Stimulated activated CD4-positive, alpha-beta T cell treated with anti-CD3 and anti-CD28 coated beads, Interleukin-1b, Interleukin-23, amount 100 ng/mL, for 48 hours (primary cell): ENCODE measurements around the gene PANK1.

ENCODE experiments used
- DNase-seq: peaks from one replicate; pipeline ENCODE4 v3.0.0-alpha.2; 2020

PANK1 gene

DNA sequence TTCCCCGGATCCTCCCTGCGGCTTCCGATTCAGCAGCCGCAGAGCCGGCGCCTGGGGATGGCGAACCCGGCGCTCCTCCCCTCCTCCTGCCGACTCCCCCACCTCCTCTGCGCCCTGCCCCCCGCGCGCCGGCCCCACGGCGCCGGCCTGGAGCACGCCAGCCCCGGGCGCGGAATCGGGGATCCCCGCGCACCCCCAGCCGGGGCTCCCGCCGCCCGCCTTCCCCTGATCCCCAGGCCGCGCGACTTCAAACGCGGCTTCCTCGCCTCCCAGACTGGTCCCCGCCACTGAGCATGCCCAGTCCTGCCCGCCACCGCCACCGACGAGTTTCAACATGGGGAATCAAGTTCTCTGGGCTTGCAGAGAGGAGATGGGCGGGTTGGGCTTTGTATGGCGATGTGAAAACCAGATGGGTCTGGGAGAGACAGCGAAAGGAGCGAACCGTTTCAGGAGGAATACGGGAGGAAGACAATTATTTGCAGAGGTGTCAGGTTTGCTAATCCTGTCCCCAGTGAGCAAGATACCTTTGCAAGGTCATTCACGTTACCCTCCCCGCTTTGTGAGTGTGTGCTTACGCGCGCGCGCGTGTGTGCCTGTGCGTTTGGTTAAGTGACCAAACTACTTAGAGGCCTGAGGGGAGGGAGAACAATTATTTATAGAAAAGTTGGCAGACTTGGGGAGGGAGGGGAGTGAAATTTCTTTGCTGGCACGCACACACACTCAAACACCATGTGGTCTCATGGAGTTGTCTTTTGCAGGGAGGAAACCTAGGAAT is at the start of gene PANK1:
Gene PANK1, minus strand, starts transcription at position 276 of the 775 bp plus-strand sequence. CDS start 351 bp downstream, outside the sequence.
- peak; percentile 77 for DNase-seq

DNA sequence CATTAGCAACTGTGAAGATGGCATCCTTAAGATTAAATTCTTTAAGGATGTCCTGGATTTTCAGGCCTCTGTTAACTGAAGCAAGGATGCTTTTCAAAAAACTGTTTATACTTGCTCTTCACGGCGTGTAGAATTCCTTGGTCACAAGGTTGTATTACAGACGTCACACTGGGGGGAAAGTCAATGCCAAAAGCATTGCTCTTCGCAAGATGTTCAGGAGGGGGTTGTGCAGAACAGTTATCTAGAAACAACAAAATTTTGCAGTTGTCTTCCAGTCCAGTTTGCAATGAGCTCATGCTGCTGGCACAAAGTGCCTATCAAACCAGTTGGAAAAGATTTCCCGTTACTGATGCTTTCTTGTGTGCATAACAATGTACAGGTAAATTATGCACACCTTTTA is 48.1 kb upstream of the PANK1 start:
- DNase-seq: no peak

DNA sequence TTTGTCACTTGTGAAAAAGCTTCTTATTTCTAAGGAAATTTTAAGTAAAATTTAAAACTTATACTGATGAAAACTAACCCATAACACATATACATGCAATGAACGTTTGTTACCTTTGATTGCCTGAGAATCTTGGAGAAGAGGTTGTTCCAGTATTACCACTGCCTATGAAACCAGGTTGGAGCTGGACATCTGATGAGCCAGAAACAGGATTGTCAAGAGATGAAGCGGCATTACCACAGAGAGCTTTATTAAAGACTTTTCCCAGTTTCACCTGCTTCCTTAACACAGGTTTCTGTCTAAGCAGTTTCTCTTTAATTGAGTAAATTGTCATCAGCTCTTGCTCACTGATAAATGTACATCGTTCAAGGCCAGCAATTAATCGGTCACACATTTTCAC is 47.4 kb upstream of the PANK1 start:
- no peak for DNase-seq

DNA sequence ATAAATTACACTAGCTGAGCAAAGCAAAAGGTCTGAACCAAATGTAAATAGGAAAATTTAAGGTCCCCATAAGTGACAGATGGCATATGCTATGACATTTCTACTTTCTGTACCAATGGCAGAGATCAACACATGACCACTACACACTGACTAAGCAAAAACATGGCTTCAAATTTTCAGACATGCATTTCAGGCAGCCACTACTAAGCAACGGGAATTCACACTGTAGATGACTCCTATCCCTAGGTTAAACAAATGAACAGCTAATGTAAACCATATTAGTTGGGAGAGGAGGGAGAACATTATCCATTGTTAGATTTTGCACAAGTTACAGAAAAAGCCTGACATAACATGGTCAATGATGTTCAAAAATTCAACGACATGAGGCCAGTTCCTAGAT is 45.0 kb upstream of the PANK1 start:
- DNase-seq: no peak

DNA sequence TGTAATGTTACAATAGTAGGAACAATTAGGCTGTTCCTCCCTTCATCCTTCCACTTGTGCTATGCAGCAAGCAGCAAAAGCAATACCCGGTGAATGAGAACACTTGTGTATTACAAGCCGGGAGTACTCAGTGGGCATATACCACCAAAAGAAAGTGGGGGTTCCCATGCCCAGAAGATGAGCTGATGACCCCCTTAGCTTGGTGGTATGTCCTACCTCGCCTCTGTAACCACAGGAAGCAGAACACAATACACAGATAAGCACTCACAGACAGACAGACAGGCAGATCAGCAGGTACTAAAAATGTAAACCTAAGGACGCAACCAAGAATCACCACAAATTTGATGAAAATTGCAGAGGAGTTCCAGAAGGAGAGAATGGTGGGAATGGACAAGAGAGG is 40.9 kb upstream of the PANK1 start:
- DNase-seq: no peak

DNA sequence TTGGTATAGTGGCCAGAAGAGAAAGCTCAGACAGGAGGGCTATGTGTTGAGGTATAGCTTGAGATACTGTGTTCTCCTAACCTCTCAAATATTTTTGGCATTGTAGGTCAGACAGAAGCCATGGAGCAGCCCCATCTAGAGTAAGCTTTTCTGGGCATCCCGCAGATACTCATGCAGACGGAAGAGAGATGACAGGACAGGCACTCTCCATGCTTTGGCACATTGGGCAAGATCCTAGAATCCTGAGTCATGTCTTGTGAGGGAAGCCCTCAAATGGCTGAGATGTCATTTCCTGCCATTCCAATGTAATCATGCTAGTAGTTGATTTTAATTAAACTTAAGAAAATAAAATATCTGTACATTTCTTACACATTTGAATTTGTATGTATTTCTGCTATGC is 39.6 kb upstream of the PANK1 start:
- no peak for DNase-seq

DNA sequence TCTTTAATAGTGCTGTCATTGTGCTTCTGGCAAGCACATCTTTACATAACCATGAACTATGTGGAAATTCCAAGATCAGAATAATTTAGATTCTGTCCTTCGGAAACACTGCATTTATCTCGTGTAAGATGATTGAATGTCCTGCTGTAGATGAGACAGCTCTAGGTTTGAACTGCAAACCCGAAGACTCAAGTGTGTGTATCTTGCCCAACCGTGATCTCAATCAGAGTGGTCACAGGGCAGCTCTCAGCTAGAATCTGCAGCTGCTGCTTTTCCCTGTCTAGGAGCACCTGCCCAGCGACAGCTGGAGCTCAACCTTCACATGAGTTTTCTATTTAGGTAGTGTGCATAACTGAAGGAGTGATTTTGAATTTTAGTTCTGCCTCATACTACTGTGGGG is 38.8 kb upstream of the PANK1 start:
- DNase-seq: no peak

DNA sequence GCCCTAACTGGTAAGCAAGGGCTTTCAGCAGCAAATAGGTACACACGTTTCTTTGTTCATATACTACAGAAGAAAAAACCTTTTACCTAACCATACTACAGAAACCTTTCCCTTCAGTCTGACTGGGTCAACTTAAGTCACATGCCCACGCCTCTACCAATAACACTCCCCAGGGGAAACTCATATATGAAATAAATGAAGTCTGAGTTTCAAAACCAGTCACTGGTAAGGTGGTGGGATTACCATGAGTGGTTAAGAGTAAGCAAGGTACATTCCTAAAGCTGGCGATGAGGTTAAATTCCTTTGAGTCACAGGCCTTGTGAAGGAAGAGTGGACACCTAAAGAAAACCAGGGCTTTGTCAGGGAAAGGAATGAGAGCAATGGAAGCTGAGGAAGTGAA is 34.9 kb upstream of the PANK1 start:
- no peak for DNase-seq

DNA sequence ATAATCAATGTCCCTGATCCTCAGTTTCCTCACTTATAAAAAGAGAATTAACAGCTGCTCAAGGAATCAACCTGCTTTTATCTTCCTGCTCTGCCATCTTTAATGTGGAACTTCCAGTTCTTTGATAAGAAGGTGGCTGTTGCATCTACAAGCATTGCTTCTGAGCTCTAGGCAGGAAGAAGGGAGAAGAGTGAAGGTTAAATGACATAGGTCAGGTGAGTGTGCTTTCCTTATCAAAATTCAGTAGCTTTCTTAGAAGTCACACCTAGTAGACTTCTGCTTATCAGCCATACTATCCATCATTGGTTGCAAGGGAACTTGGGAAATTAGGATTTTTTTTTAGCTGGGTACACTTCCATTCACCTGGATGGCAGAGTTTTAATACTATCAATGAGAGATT is 32.3 kb upstream of the PANK1 start:
- DNase-seq: no peak

DNA sequence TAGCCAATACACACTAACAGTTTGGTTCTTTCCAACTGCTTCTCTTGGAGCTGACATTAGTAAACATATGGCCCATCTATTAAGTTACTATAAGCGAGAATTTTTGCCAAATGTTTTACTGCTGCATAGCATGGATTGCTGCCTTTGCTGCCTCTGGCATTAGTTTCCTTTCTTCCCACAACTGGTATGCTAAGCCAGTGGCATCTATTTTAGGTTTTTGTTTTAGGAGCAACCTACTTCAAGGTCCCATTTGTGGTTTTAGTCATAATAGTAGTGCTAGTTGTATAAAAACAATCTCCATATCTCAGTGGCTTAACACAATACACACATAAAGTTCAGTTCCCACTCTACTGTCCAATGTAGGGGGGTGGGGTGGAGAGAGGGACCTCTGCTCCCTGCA is 25.9 kb upstream of the PANK1 start:
- no peak for DNase-seq

DNA sequence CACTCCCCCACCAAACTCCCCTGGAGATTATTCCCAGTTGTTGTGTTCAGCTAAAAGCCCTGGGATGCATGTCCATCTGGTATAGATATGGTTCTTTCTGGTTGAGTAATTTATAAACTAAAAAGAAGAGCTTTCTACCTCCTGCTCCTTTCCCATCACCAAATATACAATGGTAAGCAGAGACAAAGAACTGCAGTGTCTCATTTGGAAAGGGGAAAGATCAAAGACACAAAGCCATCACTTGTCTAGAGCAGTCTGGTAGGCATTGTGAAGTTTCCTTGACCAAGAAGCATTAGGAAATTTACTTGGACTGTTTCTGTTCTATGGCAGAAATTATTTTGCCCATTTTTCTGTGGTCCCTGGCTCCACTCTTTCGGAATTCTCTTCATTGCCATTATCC is 24.9 kb upstream of the PANK1 start:
- no peak for DNase-seq

DNA sequence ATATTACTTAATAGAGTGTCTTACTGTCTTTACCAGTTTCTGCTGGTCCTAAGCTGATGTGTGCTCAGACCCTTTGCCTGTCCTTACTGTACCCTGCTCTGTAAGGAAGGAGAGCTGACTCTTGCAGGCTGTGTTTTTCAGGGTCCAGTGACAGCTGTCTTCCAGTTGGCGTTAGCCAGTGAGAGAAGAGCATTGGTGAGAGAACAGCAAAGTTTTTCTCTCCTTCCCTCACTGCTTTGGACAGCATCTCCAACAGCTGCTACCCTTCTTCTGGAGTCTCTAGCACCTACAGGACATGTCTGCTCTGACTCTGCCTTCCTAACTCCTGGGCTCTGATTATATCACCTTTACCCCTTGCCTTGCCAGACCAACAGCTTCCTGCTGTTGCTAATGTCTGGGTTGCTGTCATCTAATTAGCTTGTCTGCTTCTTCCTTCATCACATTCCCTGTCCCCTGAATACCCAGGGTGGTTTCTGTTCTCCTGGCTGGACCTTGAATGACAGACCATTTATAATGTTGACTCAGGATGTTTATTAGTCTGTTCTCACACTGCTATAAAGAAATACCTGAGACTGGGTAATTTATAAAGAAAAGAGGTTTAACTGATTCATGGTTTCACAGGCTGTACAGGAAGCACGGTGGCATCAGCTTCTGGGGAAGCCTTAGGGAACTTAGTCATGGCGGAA is 23.5 kb upstream of the PANK1 start:
- DNase-seq: no peak

DNA sequence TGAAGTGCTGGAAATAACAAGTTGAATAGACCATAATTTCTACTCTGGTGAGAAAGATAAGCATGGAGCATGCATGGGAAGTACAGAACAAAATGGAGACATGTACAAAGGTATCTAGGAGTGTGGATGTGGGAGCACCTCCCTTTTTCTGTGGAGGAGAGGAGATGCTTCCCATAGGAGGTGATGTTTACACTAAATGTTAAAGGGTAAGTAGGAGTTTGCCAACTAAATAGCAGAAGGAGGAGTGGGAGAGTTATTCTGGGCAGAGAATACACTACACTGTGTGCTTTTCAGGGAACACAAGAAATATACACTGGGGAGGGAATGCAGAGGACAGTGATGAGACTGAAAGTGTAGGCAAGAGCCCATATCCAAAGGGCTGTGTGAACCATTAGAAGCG is 21.1 kb upstream of the PANK1 start:
- DNase-seq: no peak

DNA sequence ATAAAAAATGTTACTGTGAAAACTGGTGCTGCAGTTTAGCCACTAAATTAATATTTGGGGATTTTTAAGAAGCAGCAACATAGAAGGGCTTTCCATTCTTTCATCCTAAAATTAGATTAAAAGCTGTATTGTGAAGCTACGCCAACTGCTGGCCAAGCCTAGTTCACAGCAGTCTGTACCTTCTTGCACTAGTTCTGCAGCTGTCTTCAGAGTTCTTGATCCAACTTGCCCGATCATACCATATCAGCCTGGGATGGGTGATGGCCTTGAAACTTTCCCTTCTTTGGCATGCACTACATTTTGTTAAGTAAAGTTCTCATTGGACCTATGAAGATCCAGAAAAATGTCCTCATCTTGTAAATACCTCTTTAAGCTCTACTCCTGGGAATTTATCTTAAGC is 20.3 kb upstream of the PANK1 start:
- DNase-seq: no peak

DNA sequence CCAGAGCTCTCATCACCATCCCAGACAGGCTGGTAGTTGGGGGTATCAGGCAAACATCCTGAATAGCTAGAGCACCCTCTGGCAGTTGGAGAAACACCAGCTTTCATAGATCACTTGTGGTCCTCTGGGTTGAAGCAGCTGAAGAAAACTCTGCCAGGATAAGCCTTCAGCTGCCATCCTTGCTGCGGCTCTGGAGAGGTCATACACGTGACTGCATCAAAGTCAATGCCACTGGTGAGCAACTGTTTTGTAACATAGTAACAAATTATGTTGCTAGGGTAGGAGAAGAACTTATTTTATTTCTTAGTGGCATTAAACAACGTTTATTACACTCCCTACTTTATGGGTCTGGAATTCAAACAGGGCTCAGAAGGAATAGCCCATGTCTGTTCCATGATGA is 19.2 kb upstream of the PANK1 start:
- DNase-seq: no peak

DNA sequence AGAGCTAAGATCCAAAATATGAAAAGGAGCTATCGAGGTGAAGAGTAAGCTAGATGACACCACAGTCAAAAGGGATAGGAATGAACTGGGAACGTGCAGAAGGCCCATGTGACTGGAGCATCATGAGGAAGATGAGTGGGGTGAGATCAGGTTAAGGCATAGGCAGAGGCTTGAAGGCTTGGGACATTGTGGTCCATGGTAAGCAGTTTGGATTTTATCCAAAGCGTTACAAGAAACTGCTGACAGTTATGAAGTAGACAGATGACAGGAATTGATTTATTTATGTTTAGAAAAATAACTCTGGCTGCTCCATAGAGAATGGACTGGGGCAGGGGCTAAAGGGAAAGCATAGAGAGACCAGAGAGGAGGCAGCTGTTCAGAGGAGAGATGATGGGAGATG is 18.1 kb upstream of the PANK1 start:
- no peak for DNase-seq

DNA sequence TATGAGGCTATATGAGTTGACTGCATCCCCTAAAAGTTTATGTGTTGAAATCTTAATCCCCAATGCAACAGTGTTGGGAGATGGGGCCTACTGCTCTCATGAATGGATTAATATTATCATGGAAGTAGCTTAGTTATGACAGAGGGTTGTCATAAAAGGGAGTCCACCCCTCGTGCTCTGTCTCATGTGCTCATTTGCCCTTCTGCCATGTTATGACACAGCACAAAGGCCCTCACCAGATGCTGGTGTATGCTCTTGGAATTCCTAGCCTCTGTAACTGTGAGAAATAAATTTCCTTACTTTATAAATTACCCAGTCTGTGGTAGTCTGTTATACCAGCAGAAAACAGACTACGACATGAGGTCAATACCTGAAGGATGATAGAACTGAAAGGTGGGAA is 17.6 kb upstream of the PANK1 start:
- no peak for DNase-seq

DNA sequence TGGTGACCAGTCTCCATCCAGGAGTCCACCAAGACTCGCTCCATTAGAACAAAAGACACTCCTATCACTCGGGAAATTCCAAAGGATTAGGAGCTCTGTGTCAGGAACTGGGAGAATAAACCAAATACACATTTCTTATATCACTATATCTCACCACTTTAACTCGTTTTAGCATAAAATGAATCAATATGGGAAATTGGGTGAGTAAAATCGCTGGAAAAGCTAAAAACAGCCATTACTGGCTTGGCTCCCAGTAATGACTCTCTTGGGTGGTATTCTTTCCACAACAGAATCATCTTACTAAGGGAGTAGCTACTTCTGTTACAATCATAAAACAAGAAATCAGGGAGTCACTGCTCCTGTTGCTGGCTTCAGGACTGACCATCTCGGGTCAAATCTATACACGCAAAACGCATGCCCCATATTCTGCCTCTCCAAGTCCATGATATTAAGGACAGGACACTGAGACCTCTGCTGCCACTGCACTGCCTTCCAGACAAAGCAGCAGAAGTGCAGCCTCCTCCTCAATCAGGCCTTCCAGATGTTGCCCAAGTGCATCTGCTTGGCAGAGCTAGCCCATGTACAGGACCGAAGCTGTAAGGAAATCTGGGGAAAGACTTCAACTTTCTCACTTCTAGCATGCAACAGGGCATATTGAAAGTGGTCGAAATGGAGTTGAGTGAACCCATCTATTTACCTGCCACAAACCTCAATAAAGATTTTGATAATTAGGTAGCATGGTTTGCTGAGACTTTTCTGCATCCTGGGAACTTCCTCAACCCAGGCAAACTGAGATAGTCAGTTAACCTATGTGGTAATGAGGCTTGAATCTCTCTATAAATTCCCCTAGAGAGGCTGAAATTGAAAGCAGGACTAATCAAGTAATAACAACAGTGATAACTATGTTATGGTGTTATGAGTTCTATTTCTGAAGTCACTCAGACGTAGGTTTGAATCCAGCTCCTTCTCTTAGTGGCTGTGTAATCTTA is 14.4 kb upstream of the PANK1 start:
- DNase-seq: no peak

DNA sequence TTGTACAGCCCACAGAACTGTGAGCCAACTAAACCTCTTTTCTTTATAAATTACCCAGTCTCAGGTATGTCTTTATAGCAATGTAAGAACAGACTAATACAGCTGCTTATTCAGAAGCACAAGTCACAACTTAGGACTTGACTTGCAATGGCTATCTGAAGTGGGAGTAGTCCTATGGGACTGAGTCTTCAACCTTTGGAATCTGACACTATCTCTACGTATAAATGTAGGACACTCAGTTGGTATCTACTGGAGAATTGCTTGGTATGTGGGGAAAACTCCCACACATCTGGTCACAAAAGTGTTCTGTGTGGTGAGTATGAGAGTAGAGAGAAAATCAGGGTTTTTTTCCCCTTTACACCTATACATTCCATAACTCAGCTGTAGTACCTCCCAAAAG is 12.3 kb upstream of the PANK1 start:
- DNase-seq: no peak

DNA sequence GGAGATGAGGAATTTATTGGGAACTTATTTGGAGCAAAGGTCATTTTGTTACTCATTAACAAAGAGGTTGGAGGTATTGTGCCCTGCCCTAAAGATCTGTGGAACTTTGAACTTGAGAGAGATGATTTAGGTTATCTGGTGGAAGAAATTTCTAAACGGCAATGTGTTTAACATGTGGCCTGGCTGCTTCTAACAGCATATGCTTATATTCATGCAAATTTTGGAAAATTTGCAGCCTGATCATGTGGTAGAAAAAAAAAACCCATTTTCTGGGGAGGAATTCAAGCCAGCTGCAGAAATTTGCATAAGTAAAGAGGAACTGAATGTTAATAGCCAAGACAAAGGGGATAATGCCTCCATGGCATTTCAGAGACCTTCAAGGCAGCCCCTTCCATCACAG is 10.7 kb upstream of the PANK1 start:
- no peak for DNase-seq

DNA sequence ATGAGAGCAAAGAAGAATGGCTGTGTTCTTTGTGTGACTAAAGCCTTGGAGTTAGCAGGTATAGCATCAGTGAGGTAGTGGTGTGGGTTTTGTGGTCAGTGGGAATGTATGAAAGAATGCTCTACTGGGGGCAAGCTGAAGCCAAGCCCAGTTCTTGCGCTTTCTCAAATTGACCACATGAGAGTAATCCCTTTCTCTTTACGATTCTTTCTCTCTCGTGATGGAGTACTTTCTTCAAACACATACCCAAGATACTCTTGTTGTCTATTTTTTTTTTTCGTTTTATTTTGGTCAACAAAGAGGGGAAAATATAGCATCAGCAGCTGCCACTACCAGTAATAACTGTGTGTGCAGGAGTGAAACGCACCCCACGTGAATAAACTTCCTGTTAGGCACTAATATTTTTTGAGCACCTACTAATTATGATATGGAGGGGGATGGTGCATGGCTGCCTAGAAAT is 8.4 kb upstream of the PANK1 start:
- no peak for DNase-seq

DNA sequence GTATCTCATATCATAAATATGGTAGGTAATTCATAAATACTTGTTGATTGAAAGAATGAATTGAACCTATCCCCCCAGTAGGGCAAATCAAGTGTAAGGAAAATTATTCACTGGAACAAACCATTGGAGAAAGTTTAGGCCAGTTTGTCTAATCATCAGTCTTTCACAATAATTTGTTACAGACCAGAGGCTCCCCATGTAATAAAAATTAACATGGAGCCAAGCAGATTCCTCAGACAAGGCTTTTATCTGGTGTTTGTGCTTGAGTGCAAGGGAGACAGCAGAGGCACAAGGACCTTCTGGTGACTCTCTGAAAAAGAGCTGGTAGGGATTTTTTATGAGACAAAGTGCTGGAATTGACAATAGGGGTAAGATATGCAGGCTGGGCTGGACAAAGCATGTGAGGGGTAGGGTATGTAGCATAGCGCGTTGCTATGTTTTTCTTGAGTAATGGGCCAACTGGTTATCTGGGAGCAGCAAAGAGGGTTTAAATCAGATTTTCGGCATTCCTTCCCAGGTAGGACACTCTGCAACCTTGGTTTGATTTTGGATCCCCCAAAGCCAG is 7.8 kb upstream of the PANK1 start:
- DNase-seq: no peak

DNA sequence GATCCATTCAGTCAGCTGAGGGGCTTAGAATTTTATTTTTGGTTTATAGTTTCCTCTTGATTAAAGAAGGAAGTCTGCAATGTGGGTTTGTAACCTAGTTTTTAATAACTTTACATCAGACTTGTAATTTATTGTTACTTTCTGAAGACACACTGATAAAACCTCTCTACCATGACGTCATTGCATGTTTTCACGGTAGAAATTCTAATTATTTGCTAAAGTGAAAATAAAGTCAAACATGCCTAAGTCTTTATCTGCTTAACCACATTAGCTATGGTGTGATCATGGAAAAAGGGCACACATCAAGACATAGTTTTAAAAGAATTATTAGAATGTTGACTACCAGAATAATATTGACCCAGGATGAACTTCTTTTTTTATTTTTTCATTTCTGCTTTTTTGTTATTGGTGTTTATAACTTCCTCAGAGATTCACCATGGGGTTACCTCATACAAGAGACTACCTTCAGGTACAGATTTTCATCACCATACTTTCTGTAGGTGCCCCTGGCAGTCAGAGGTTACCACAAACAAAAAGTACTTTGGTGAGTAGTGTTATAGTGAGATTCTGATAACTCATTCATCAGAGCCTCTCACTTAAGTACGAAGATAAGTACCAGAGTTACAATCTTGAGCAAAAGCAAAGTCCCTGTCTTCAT is 7.0 kb upstream of the PANK1 start:
- no peak for DNase-seq
